Measurements from ENCODE around the gene CDH13.

Gene CDH13

DNA sequence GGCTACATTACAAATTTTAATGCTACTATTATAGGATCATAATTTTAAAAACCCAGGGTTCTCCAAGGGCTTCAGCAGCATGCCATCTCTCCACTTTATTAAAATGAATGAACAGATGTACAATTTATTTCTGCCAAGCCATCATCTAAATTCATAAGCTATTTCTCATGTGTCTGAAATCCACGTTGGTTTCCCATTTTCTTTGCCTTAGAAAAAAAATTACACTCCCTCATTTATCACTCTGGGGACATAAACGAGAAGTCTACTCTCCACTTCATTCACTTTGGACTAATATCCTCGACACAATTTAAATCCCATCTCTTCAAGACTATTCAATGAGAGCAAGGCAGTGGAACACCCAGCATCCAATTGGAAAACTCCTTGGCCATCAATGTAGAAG lies 1002.7 kb downstream of the CDH13 start:
- H3K4me3 ChIP-seq (ENCODE audit: low read length): no peak overlapping the region

DNA sequence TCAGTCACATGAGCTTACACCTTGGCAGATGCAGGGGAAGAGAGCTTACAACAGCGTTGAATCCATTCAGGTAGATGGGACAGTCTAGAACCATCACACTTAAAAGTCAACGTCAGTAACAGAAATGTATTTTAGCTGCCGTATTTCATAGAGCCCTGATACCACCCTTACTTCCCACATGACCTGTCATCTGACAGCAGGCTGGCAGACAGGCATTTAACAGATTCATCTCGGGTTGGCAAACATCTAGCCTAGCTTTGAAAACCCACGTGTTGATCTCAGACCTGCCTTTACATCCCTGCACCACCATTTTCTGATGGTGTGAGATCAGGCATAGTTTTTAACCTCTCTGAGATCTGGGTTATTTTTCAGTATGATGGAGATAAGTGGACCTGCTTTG lies 1003.1 kb downstream of the CDH13 start:
- no peak for DNase-seq (ENCODE audit: low read depth, low spot score)
- H3K4me3 ChIP-seq (ENCODE audit: low read length): no peak overlapping the region

More for the DNA sequence above, 1002.7 kb downstream of the CDH13 start:
- no peak for DNase-seq (ENCODE audit: low read depth, low spot score)

DNA sequence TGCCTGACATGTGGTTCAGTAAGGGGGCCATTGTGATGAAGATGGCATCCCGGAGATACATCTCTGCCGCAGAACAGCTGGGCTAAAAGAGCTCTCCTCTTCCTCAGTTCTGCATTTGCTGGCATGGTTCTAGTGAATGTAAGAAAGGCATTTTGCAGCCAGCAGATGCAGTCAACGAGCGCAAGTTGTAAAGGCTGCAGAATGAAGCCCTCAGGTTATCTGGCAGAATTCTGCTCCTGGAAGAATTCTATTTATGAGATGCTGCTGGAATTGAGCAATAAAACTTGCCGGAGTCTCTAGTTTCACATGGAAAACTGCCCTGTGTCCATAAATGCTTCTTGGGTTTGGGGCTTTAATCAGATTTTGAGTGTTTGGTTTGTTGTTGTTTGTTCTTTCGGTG lies 1004.2 kb downstream of the CDH13 start:
- no peak for DNase-seq (ENCODE audit: low read depth, low spot score)
- H3K4me3 ChIP-seq (ENCODE audit: low read length): no peak overlapping the region

DNA sequence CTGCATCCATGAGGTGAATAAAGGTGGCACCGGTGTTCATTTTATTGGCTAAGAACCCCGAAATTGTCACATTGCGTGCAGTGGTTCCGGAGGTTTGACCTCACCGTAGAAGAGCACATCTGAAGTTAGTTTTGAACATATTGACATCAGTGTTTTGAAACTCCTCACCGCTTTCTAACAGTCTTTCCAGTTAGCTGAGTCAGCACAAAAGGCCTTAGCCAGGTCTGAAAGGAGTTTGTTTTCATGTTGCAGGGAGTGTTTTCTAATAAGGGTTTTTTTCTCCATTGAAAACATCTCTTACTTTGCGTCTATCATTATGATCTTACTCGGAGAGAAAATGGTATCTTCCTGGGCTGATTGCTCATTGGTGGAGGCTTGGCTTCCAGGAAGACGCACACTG lies 1006.5 kb downstream of the CDH13 start:
- no peak for DNase-seq (ENCODE audit: low read depth, low spot score)
- H3K4me3 ChIP-seq (ENCODE audit: low read length): no peak overlapping the region

DNA sequence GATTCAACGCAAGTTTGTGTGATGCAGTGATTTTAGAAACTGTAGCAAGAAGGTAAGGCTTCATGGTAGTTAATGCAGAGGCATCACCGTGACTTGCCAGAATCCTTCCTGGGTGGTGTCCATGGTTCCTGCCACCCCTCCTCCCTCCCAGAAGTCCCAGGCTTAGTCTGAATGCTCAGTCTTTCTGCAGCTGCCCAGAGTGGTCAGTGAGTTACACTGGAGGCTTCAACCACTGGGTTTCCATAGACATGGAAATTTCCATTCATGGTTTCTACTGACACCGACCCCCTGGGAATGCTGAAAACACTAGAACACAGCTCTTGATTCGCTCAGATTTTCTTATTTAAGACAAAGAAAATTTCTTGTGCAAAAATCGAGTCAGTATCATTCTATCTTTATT lies 1021.6 kb downstream of the CDH13 start:
- H3K4me3 ChIP-seq (ENCODE audit: low read length): no peak overlapping the region
- DNase-seq (ENCODE audit: low read depth, low spot score): no peak

DNA sequence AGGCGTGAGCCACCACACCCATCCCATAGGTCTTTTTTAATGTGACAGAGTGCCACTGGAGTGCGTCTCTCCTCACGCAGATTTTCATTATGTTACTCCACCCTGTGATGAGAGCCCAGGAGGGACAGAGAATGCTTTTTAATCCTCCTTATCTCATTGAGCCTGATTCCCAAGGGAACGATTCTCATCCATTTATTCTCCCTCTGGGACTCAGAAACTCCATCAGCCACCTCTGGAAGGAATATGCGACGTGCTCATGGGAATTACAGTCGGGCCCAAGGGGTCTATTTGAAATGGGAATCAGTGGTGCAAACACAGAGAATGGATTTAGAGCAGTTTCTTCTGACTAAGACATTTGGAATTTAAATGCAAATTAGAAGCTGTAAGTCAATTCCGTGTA lies 1025.1 kb downstream of the CDH13 start:
- DNase-seq (ENCODE audit: low read depth, low spot score): no peak

DNA sequence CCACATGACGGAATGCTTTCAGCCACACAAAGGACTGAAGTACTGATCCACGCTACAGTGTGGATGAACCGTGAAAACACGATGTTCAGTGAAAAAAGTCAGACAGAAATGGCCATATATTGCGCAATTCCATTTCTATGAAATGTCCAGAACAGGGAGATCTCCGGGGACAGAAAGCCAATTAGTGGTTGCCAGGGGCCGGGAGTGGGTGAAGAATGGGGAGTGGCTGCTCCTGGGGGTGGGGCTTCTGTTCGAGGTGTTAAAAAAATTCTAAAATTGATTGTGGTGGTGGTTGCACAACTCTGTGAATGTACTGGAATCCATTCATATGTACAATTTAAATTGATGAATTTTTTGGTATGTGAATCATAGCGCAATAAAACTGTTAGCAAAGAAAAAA lies 1026.2 kb downstream of the CDH13 start:
- DNase-seq (ENCODE audit: low read depth, low spot score): no peak
- H3K4me3 ChIP-seq (ENCODE audit: low read length): no peak overlapping the region

More for the DNA sequence above, 1025.1 kb downstream of the CDH13 start:
- H3K4me3 ChIP-seq (ENCODE audit: low read length): no peak overlapping the region

DNA sequence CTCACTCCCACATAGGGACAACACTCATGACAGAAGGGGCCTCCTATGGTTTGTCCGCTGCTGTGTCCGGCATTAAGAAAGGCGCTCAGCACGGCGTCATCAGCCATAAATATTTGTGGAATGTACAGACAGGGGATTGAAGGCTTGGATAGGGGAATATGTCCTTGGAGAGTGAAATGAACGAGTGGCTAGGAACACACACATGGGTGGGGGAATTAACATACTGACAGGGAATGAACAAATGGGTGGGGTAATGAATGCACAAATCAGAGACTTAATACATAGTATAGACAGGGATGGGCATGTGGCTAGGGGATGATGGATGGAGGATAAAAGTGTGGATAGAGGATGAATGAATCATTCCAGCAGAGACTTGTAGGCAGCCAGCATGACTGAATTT lies 1027.0 kb downstream of the CDH13 start:
- H3K4me3 ChIP-seq (ENCODE audit: low read length): no peak overlapping the region
- no peak for DNase-seq (ENCODE audit: low read depth, low spot score)

DNA sequence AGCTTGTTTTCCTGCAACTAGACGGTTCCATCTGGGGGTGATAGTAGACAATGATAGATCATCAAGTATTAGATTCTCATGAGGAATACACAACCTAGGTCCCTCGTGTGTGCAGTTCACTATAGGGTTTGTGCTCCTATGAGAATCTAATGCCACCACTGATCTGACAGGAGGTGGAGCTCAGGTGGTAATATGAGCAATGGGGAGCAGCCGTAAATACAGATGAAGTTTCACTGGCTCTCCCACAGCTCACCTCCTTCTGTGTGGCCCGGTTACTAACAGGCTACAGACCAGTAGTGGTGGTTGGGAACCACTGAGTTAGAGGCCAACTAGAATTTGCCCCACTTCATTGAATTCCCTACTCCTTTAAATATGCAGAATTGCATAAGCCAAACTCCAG lies 1033.5 kb downstream of the CDH13 start:
- no peak overlapping the region for H3K4me3 ChIP-seq (ENCODE audit: low read length)
- no peak for DNase-seq (ENCODE audit: low read depth, low spot score)

DNA sequence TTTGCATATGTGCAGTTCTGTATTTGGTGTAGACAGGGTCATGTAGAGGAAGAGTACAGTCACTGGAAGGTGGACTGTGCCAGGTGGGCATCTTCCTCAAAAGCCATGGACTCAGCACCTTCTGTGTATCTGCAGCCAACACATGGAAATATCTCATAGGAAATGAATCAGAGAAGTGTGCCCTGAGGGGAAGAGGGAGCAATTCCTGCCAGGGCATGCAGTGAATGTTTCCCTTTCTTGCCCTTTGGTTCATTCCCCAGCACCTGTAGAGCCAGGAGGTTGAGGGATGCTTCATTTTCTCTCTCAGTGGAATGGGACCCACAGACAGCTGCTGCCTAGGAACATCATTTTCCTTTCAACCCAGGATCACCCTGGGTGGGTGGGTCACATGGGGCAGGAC lies 1034.9 kb downstream of the CDH13 start:
- H3K4me3 ChIP-seq (ENCODE audit: low read length): no peak overlapping the region
- no peak for DNase-seq (ENCODE audit: low read depth, low spot score)

DNA sequence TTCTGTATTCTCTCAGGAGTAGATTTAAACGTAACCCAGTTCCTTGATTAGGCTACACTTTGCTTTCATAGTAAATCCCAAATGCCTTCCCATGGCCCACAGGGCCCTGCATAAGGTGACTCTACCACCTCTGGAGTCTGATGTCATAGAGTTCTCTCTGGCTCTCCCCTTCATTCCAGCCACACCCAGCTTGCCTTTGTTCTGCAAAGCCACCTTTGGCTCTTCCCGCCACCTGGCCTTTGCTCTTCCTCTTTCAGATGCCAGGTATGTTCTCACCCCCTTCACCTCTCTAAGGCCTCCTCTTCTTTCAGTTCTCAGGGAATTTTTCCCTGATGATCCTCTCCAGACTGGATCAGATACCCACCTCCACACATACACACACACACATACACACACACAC lies 1039.7 kb downstream of the CDH13 start:
- no peak for DNase-seq (ENCODE audit: low read depth, low spot score)
- H3K4me3 ChIP-seq (ENCODE audit: low read length): no peak overlapping the region

DNA sequence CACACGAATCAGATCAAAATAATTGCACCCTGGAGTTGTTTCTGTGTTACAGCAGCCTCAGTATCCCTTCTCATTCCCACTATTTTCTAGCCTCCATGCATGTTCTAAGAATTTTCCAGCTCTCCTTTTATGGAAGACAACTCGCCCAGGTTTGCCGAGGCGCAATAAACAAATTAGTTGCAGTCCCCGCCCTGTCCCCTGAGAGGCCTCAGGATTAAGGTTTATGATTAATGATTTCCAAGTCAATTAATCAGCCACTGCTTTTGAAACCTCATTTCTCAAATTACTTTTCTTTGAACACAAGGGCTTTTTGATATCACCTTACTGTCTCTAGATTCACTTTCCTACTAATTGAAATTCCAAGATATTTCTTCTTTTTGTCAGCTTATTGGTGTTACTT lies 1042.7 kb downstream of the CDH13 start:
- no peak overlapping the region for H3K4me3 ChIP-seq (ENCODE audit: low read length)
- DNase-seq (ENCODE audit: low read depth, low spot score): no peak

DNA sequence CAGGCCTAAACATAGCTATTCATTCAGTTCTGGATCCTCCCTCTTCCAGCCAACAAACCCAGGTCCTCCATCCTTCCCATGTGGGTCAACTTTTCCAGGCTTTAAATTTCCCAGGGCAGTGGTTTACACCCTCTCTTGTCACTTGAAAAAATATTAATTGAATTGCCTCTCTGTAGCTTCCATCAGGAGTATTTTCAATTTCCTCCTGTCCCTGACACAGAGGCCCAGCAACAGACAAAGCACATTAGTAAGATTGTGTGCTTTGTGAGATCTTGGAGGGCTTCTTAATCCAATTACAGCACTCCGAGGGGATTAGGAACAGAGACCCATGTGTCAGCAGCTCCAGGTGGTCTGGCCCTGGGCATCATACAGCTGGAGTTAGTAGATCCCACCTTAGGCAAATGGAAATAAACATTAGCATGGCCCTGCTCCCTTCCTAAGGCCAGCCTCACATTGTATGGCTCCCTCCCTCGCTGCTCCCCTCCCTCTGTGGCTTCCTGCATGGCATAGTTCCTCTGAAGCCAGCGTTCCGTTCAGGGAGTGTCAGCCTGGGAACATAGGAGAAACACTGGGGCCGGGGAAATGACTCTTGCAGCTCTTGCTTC lies 1048.3 kb downstream of the CDH13 start:
- DNase-seq (ENCODE audit: low read depth, low spot score): no peak
- H3K4me3 ChIP-seq (ENCODE audit: low read length): no peak overlapping the region

DNA sequence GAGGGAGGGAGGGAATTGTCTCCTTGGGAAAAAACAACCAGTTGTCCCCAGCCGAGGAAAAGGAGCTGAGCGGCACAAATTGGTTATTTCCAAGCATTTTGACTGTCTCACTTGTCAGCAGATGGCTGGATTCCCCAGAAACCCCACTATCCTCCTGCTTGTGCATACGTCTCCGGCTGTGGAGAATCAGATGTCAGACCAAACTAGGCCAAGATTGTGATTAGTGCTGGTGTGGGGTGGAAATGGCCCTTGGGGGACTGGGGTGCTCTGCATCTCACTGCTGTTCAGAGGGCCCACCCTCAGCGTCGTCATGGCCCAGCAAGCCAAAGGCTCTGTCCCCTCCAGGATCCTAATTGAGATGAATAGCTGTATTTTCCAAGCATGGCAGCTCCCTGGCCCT lies 1049.3 kb downstream of the CDH13 start:
- no peak overlapping the region for H3K4me3 ChIP-seq (ENCODE audit: low read length)
- DNase-seq (ENCODE audit: low read depth, low spot score): no peak

DNA sequence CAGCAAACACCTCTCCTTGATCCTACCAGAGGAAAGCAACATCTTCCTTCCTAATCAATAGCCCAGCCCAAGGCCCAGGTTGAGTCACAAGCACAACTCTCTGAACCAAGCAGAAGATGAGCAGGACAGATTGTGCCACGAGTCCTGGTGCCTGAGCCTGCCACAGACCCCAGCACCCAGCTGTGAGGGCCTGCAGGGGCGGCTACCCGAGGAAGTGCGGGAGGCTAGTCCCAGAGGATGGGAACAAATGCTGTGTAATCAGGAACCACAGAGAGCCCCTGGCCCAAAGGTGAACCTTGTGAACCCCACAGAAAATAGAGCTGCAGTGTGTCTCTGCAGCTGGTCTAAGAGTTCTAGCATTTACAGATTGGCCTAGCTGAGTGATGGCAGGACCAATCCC lies 1054.2 kb downstream of the CDH13 start:
- H3K4me3 ChIP-seq (ENCODE audit: low read length): no peak overlapping the region
- DNase-seq (ENCODE audit: low read depth, low spot score): no peak

DNA sequence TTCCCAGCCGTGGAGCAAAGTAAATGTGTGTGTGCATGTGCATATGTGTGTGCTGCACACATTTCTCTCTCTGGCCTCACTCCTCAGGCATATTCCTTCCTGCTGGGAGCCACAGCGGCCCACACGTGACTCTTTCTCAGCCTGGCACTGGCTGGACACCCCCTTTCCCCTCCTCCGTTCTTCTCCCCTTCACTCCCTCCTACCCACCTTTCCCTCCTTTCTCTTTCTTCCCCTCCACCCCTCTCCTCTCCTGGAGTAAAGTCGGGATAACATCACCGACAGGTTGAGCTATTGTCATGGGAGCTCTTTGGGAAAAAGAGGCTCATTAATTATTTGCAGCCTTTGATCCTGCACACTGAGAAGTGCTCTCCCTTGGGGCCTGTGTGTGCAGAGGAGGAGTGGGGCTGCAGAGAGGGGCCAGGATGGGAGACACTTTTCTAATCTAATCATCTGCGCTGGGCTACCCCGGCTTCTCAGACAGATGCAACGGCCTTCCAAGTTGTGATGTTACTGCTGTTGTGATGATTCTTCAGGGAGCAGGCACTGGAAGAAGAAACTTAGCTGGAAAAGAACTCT lies 1054.7 kb downstream of the CDH13 start:
- no peak overlapping the region for H3K4me3 ChIP-seq (ENCODE audit: low read length)
- DNase-seq (ENCODE audit: low read depth, low spot score): no peak

DNA sequence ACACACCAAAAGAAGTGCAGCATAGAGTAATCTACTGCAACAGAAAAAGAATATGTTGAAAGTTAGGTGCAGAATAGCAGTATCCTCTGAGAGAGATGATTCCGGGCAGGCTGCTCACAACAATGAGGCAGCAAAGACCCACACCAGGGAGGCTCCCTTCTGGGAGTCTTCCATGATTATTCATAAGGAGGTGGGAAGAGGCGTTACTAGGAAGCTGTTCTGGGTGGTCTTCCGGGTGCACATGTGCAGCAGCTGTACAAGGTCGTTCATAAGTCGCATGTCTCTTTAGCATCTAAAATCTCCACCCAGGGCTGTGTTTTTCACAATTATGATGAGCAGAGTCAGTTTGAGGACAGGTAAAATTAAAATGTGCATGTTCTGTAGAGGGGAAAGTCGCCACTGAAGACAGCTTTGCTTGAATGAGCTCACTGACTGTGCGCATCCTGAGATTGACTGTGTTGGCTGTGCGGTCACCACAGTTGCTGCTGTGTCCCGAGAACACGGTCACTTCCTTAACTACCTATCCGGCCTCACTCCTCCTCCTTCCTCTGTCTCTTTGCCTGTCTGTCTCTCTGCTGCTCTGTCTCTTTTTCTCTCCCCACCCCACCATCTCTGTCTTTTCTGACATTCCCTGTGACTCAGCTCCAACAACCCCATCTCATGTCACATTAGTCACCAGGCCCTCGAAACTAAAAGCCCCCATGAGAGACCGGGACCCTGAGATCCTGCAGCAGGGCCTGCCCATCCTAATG lies 1055.5 kb downstream of the CDH13 start:
- DNase-seq (ENCODE audit: low read depth, low spot score): no peak
- no peak overlapping the region for H3K4me3 ChIP-seq (ENCODE audit: low read length)

DNA sequence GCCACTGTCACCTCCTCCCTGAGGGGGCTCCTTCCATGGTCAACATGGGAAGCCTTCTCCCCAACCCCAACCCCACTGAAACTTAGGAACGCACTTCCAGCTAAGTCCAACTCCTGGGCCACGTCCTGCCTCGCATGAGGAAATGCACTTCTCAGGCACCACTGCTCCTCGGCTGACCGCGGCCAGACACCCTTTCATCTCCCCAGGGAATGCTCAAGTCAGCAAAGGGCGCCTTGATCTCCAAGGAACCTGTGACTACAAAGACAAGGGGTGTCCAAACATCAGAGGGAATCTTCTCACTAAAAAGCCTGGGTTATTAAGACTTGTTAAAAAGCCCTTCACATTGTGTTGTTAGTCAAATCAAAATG lies 1056.1 kb downstream of the CDH13 start:
- no peak for DNase-seq (ENCODE audit: low read depth, low spot score)
- H3K4me3 ChIP-seq (ENCODE audit: low read length): no peak overlapping the region

DNA sequence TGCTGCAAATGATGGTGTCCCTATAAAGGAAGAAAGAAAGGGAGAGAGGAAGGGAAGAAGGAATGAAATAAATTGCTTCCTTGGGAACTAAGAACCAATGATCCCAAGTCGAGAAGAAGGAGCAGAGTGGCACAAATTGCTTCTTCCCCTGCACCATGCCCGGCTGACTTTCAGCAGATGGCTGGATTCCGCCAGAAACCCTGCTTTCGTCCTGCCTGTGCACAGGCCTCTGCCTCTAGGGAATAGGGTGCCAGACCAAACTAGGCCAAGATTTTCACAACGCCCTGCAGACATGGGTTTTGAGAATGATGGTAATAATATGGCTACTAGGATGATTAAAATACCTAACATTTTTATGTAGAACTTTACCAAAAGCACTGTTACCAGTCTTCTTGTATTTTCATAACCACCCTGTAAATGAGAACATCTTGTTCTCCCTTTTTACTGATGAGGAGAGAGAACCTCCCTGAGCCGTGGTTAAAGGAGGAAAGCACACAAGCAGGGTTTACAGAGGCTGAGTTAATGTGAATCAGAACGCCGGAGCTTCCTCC lies 1058.9 kb downstream of the CDH13 start:
- no peak for DNase-seq (ENCODE audit: low read depth, low spot score)
- no peak overlapping the region for H3K4me3 ChIP-seq (ENCODE audit: low read length)

DNA sequence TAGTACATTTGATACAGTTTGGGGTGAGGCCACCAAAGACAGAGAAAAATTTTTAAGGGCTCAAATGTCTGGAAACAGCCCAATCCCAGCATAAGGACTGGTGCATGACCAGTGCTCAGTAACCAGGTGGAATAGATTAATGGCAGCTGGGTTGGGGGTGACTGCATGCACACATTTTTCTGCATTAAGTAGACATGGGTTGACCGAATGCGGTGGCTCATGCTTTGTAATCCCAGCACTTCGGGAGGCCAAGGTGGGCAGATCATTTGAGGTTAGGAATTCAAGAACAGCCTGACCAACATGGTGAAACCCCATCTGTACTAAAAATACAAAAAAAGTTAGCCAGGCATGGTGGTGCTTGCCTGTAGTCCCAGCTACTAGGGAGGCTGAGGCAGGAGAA lies 1060.0 kb downstream of the CDH13 start:
- no peak overlapping the region for H3K4me3 ChIP-seq (ENCODE audit: low read length)
- DNase-seq (ENCODE audit: low read depth, low spot score): no peak
